Naive thymus-derived CD4-positive, alpha-beta T cell (primary cell): ENCODE data around the gene ZNF440. TPM values are rescaled to one million over a fixed set of nuclear protein-coding genes. Genes with fewer than 3 reads are reported as not detected.
A peak's percentile ranks its signal among the peaks of the same experiment; 100 is the strongest.
"Not testable (repeated sequence)": the region's sequence is repeated elsewhere in the genome, so short reads cannot be mapped to it uniquely, and the experiment has no call there.

ENCODE experiments used
- ATAC-seq: fragments of 150-1000 bp; cut with Tn5 transposase; 2 replicates; pipeline ENCODE4 v1.10.0; 2021; ENCODE audit warnings: mild to moderate bottlenecking, moderate library complexity
- CTCF ChIA-PET: fragments of 350-600 bp; sonication (Branson Sonifier 250); formaldehyde crosslinking; loops from one replicate; lab custom pipeline; 2021; ENCODE audit warnings: antibody characterized with exemption; lab: Charles Lee
- POLR2A ChIA-PET: fragments of 350-600 bp; sonication (Branson Sonifier 250); formaldehyde crosslinking; loops from one replicate; lab custom pipeline; 2021; ENCODE audit warnings: antibody characterized with exemption, inconsistent platforms; lab: Charles Lee
- DNase-seq, 9 donors: peaks; one replicate each; pipeline versions ENCODE4 v3.0.0 to v3.0.0-alpha.2; 2020 to 2022; ENCODE audit warnings: mixed read lengths in 1 of 9
- H3K27ac ChIP-seq: one replicate; pipeline ENCODE4 v1.7.0; 2013; ENCODE audit warnings: mild to moderate bottlenecking, low read depth, low read length, moderate library complexity
- H3K27me3 ChIP-seq, 2 donors: one replicate each; pipeline ENCODE4 v1.7.0; 2013; ENCODE audit warnings: low read length in 2 of 2, mild to moderate bottlenecking in 2 of 2, moderate library complexity in 2 of 2; ENCODE audit not compliant: control insufficient read depth in 2 of 2, insufficient read depth in 2 of 2
- H3K36me3 ChIP-seq, 3 experiments: 1 replicate in 2 of 3; 2 replicates in 1 of 3; pipeline ENCODE4 v1.7.0; 2013; ENCODE audit warnings: low read length in 3 of 3, mild to moderate bottlenecking in 3 of 3, moderate library complexity in 1 of 3; ENCODE audit not compliant: insufficient read depth in 3 of 3, control insufficient read depth in 2 of 3
- H3K4me1 ChIP-seq, 2 donors: one replicate each; pipeline ENCODE4 v1.7.0; 2013; ENCODE audit warnings: low read length in 2 of 2, mild to moderate bottlenecking in 2 of 2, moderate library complexity in 1 of 2; ENCODE audit not compliant: control insufficient read depth in 2 of 2, insufficient read depth in 2 of 2
- H3K4me3 ChIP-seq: 2 replicates; pipeline ENCODE4 v1.7.0; 2013; ENCODE audit warnings: mild to moderate bottlenecking, low read length
- H3K9me3 ChIP-seq, 3 experiments: 1 replicate in 2 of 3; 2 replicates in 1 of 3; pipeline ENCODE4 v1.7.0; 2013; ENCODE audit warnings: low read length in 3 of 3; ENCODE audit not compliant: control insufficient read depth in 2 of 3
- H3K27ac Mint-ChIP-seq, 9 donors: one replicate each; pipeline ENCODE4 v1.8.0; 2020 to 2022; ENCODE audit warnings: mixed read lengths in 9 of 9, mild to moderate bottlenecking in 8 of 9, moderate library complexity in 5 of 9, inconsistent platforms in 2 of 9
- H3K27me3 Mint-ChIP-seq, 5 donors: one replicate each; pipeline ENCODE4 v1.8.0; 2021 to 2022; ENCODE audit warnings: mixed read lengths in 5 of 5, mild to moderate bottlenecking in 1 of 5
- H3K36me3 Mint-ChIP-seq, 5 donors: one replicate each; pipeline ENCODE4 v1.8.0; 2020 to 2022; ENCODE audit warnings: mixed read lengths in 5 of 5, mild to moderate bottlenecking in 3 of 5, inconsistent platforms in 1 of 5
- H3K4me1 Mint-ChIP-seq, 7 donors: one replicate each; pipeline ENCODE4 v1.8.0; 2020 to 2022; ENCODE audit warnings: mixed read lengths in 7 of 7, mild to moderate bottlenecking in 3 of 7, inconsistent platforms in 1 of 7
- H3K4me3 Mint-ChIP-seq, 10 donors: one replicate each; pipeline ENCODE4 v1.8.0; 2020 to 2022; ENCODE audit warnings: mild to moderate bottlenecking in 10 of 10, mixed read lengths in 10 of 10, moderate library complexity in 6 of 10, inconsistent platforms in 2 of 10
- H3K9me3 Mint-ChIP-seq, 11 donors: one replicate each; pipeline ENCODE4 v1.8.0; 2020 to 2022; ENCODE audit warnings: mixed read lengths in 11 of 11, mild to moderate bottlenecking in 4 of 11, inconsistent platforms in 1 of 11, moderate library complexity in 1 of 11
- intact Hi-C, 2 donors: fragments of 100-400 bp; cut with micrococcal nuclease; formaldehyde crosslinking; loops; one replicate each; pipeline ENCODE4 v1.15.1; 2023
- polyA plus RNA-seq, 2 donors: library from polyadenylated mRNA; unstranded; fragments of 300-500 nt; fragmentation: Illumina TruSeq; gene quantifications; one replicate each; pipeline ENCODE4 v1.2.3, GENCODE V29; 2021
- total RNA-seq, 6 experiments: library from RNA in 5 of 6; stranded (reverse) in 5 of 6; gene quantifications; 1 replicate in 5 of 6; 2 replicates in 1 of 6; pipeline ENCODE4 v1.2.3 and lab custom pipeline; 2021 to 2026

ZNF440 gene
- total and polyA plus RNA-seq, 7 experiments from 2014 or later = 2.1 to 19.5 (median 14.3) TPM

DNA sequence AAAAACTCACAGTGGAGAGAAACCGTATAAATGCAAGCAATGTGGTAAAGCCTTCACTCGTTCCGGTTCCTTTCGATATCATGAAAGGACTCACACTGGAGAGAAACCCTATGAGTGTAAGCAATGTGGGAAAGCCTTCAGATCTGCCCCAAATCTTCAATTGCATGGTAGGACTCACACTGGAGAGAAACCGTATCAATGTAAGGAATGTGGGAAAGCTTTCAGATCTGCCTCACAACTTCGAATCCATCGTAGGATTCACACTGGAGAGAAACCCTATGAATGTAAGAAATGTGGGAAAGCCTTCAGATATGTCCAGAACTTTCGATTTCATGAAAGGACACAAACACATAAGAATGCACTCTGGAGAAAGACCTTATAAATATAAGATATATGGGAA is 54.1 kb downstream of the ZNF440 start:
- ATAC-seq (no peak), DNase-seq (no peak)
- Mint-ChIP-seq H3K4me1 (no peaks in the 10 kb centered on the region), H3K9me3 (peaks cover 3 to 96% (median 71%) of the 10 kb centered on the region in 11 donors), H3K27me3 (no peaks in the 10 kb centered on the region), H3K36me3 (peaks cover 17 to 62% (median 57%) of the 10 kb centered on the region in 5 donors), H3K4me3 (no peak overlapping the region), H3K27ac (no peak overlapping the region)
- ChIA-PET POLR2A (no interaction called here), CTCF (no interaction called here)
- Histone ChIP-seq H3K4me3 (no peak overlapping the region), H3K9me3 (peaks cover 12 to 91% (median 34%) of the 10 kb centered on the region in 3 experiments), H3K27me3 (no peaks in the 10 kb centered on the region), H3K4me1 (no peaks in the 10 kb centered on the region), H3K36me3 (peaks cover 13 to 41% (median 17%) of the 10 kb centered on the region in 3 experiments), H3K27ac (no peak overlapping the region)
- intact Hi-C loops = no loop called here

DNA sequence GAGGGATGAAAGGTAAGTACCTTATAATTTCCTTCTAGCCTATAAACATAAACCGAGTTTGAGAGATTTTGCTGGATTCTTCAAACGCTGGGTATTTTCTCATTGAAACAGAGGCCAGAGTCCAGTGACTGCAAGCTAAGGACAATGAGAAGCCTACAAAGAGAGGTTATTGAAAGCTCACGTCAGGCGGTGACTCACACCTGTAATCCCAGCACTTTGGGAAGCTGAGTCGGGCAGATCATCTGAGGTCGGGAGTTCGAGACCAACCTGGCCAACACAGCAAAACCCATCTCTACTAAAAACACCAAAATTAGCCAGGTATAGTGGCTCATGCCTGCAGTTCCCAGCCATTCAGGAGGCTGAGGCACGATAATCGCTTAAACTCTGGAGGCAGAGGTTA is 58.6 kb downstream of the ZNF440 start:
- H3K27me3 Mint-ChIP-seq = no peaks in the 10 kb centered on the region
- ATAC-seq = no peak
- intact Hi-C loops = no loop called here

DNA sequence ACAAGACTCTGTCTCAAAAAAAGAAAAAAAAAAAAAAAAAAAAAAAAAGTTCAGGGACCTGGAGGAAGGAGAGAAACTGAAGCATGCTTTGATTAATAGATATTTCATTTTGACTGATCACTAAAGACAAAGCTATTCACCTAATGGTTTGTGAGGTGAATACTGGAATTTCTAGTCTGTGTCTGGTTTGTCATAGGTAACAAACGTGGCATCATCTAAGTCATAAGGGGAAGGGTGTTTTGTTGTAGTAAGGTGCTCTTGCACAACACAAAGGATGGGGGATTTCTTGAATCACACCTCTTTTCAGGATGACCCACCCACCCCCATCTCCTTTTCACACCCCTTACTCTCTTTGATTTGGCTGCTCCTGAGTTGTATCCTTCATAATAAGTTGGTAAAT is 59.7 kb downstream of the ZNF440 start:
- Mint-ChIP-seq H3K27me3 (no peaks in the 10 kb centered on the region), H3K36me3 (peaks cover 0 to 13% (median 8%) of the 10 kb centered on the region in 5 donors), H3K27ac (no peak overlapping the region), H3K9me3 (peaks cover 0 to 52% (median 27%) of the 10 kb centered on the region in 11 donors), H3K4me1 (no peaks in the 10 kb centered on the region), H3K4me3 (no peak overlapping the region)
- intact Hi-C loops = no loop called here
- CTCF ChIA-PET = no interaction called here
- no peaks in the 10 kb centered on the region for H3K27me3 ChIP-seq
- peaks cover 0 to 3% (median 0%) of the 10 kb centered on the region in 3 experiments for H3K36me3 ChIP-seq
- H3K4me3 ChIP-seq = no peak overlapping the region
- DNase-seq = no peak
- H3K4me1 ChIP-seq = no peaks in the 10 kb centered on the region
- H3K27ac ChIP-seq = no peak overlapping the region
- H3K9me3 ChIP-seq = peaks cover 0 to 38% (median 14%) of the 10 kb centered on the region in 3 experiments
- POLR2A ChIA-PET = no interaction called here
- ATAC-seq = no peak

More for the DNA sequence above, 58.6 kb downstream of the ZNF440 start:
- peaks cover 7 to 50% (median 24%) of the 10 kb centered on the region in 3 experiments for H3K9me3 ChIP-seq
- no peak overlapping the region for H3K4me3 Mint-ChIP-seq
- H3K27ac ChIP-seq = no peak overlapping the region
- ChIA-PET CTCF (interaction anchor here (1.0 kb wide), 1 partner anchor 76 kb away, joined by 3 read pairs; no protein-coding TSS in a partner anchor), POLR2A (no interaction called here)
- peaks cover 2 to 14% (median 7%) of the 10 kb centered on the region in 3 experiments for H3K36me3 ChIP-seq
- H3K27ac Mint-ChIP-seq = no peak overlapping the region
- H3K9me3 Mint-ChIP-seq = peaks cover 0 to 63% (median 35%) of the 10 kb centered on the region in 11 donors
- H3K36me3 Mint-ChIP-seq = peaks cover 4 to 24% (median 20%) of the 10 kb centered on the region in 5 donors
- H3K4me1 Mint-ChIP-seq = no peaks in the 10 kb centered on the region
- DNase-seq = no peak
- H3K4me1 ChIP-seq = no peaks in the 10 kb centered on the region
- no peak overlapping the region for H3K4me3 ChIP-seq
- H3K27me3 ChIP-seq = no peaks in the 10 kb centered on the region

DNA sequence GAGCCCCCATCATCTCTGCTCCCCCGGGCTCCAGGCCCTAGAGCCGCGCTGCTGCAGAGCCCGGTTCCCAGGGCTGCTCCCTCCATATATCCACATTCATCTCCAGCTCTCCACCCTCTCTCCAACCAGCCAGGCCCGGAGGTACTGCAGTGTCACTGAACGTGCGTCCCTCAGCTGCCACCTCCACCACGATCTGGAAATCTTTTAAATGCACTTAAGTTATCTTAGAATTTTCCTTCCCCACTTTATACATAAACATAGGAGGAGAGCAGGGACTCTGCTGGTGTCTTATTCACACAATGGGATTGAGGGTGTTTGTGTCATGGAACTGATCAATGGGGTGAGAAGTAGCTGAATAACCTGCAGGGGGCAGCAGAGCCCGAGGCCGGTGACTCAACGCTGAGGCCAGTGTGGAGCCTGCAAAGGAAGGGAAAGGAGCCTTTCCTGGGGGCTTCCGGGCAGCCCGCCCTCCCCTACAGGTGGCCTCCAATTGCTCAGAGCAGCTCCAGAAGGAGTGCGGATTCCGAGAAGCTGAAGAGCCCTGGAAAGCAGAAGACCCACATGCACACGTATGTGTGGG is 65.7 kb downstream of the ZNF440 start:
- H3K36me3 Mint-ChIP-seq, H3K9me3 ChIP-seq, H3K4me1 ChIP-seq, H3K4me3 ChIP-seq, POLR2A ChIA-PET, H3K9me3 Mint-ChIP-seq, H3K4me1 Mint-ChIP-seq, H3K27ac ChIP-seq, H3K27me3 Mint-ChIP-seq, H3K36me3 ChIP-seq, H3K4me3 Mint-ChIP-seq, H3K27me3 ChIP-seq: not testable (repeated sequence)
- ATAC-seq (peak; percentile 47), DNase-seq (peak in 4 of 9 donors; percentile 12 to 34 (median 22))
- CTCF ChIA-PET = interaction anchor here (1.3 to 1.9 kb wide), 2 partner anchors 44 to 109 kb away, joined by 5 read pairs; no protein-coding TSS in a partner anchor
- peak overlapping the region in 1 of 9 donors; percentile 26 for H3K27ac Mint-ChIP-seq
- intact Hi-C loops = loop anchor here in 1 of 2 donors (2.0 kb wide), 1 partner anchor 85 kb away; the partner anchor contains the start of gene ZNF763

DNA sequence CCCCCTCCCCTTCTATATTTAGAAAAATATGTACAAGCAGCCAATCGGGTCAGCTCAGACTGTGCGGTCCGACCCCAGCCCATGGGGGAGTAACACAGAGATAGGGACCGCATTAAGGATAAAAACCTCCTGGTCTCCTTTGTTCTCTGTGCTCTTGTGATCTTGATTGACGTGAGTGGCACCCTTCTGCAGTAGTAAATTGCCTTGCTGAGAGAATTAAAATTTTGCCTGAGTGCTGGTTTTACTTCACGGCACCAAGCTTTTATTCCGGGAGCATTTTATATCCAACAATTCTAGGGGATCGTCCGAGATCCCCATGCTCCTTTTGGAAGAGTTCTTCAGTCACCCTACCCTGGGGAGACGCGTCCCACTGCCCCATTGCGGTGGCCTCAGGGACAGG is 66.5 kb downstream of the ZNF440 start:
- Histone ChIP-seq H3K9me3 (peaks cover 0 to 3% (median 0%) of the 10 kb centered on the region in 3 experiments), H3K27me3 (no peaks in the 10 kb centered on the region), H3K4me1 (no peaks in the 10 kb centered on the region), H3K36me3 (no peaks in the 10 kb centered on the region), H3K27ac (no peak overlapping the region), H3K4me3 (no peak overlapping the region)
- H3K36me3 Mint-ChIP-seq = peaks cover 0 to 2% (median 0%) of the 10 kb centered on the region in 5 donors
- H3K4me3 Mint-ChIP-seq = no peak overlapping the region
- CTCF ChIA-PET = interaction anchor here (1.1 to 1.9 kb wide), 3 partner anchors 83 to 111 kb away, joined by 3 to 5 read pairs (median 4); no protein-coding TSS in a partner anchor
- H3K4me1 Mint-ChIP-seq = peaks cover 0 to 6% (median 0%) of the 10 kb centered on the region in 7 donors
- H3K27ac Mint-ChIP-seq = no peak overlapping the region
- H3K9me3 Mint-ChIP-seq = peaks cover 0 to 12% (median 0%) of the 10 kb centered on the region in 11 donors
- H3K27me3 Mint-ChIP-seq = peaks cover 0 to 3% (median 0%) of the 10 kb centered on the region in 5 donors
- POLR2A ChIA-PET = interaction anchor here (0.5 kb wide), 1 partner anchor 72 kb away, joined by 3 read pairs; no protein-coding TSS in a partner anchor
- ATAC-seq = no peak
- no peak for DNase-seq
- intact Hi-C loops = loop anchor here in 1 of 2 donors (2.0 kb wide), 1 partner anchor 84 kb away; the partner anchor contains the start of gene ZNF763

DNA sequence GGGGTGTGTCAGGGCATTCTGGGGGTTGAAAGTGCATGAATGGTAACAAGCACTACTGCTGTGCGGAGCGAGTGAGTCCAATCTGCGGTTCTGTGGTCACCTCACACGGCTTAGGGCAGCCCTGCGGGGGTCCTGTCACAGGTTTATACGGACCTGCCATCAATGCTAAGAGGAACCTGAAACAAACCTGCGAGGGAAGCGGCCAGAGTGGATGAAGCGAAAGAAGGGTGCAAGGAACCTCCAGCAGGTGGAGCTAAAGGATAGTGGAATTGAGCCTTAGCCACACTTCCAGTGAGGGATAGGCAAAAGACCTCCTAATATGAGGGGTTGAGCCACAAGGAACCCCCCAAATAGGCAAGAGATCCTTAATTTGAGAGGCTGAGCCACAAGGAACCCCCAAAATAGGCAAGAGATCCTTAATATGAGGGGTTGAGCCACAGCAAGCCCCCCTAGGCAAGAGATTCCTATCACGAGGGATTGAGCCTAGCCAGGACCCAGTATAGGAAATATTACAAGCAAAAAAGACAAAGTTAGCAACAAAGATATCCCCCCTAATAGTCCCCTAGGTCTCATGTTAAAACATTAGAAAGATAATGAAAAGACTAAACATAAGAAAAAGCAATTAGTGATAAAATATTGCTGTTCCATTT is 67.2 kb downstream of the ZNF440 start:
- ATAC-seq (peak; percentile 74), DNase-seq (peak; percentile 20 to 72 (median 59))
- Mint-ChIP-seq H3K27ac (peak overlapping the region in 3 of 9 donors; percentile 3 to 15 (median 12)), H3K36me3 (peaks cover 0 to 4% (median 2%) of the 10 kb centered on the region in 5 donors), H3K9me3 (peaks cover 0 to 11% (median 2%) of the 10 kb centered on the region in 11 donors), H3K4me3 (peak overlapping the region in 1 of 10 donors; percentile 31), H3K27me3 (peaks cover 0 to 3% (median 0%) of the 10 kb centered on the region in 5 donors), H3K4me1 (peaks cover 0 to 7% (median 0%) of the 10 kb centered on the region in 7 donors)
- Histone ChIP-seq H3K27ac (no peak overlapping the region), H3K4me3 (no peak overlapping the region), H3K27me3 (no peaks in the 10 kb centered on the region), H3K36me3 (no peaks in the 10 kb centered on the region), H3K9me3 (peaks cover 0 to 3% (median 0%) of the 10 kb centered on the region in 3 experiments), H3K4me1 (no peaks in the 10 kb centered on the region)
- intact Hi-C loops = loop anchor here (1.0 to 2.0 kb wide), 7 partner anchors 44 to 260 kb away; partner anchors contain the start of genes ZNF20 (in 1 of the 2), ZNF700 (in 1 of the 2) and ZNF763 (in 1 of the 2)
- ChIA-PET POLR2A (no interaction called here), CTCF (interaction anchor here (1.1 to 5.2 kb wide), 4 partner anchors 84 to 111 kb away, joined by 3 to 36 read pairs (median 4); no protein-coding TSS in a partner anchor)
